HG02938 (cell line): ENCODE results near the gene KRTAP20-4.

Source experiments
- ATAC-seq: cut with Tn5 transposase; IDR thresholded peaks from one replicate; pipeline ENCODE4 v1.9.1; 2021; ENCODE audit warnings: mild to moderate bottlenecking, moderate library complexity; ENCODE audit not compliant: unreplicated experiment

The KRTAP20-4 gene

GRCh38 chr21:30646904-30647414 lies 26.5 kb downstream of the KRTAP20-4 start:
- ATAC-seq, result no peak

- ATAC-seq, result no peak
Observed at GRCh38 chr21:30652891-30653290, 32.5 kb downstream of the KRTAP20-4 start.

GRCh38 chr21:30668776-30669175 lies 48.3 kb downstream of the KRTAP20-4 start:
- no peak for ATAC-seq
